GM18511 (cell line): ENCODE data around the gene YIPF1.
"Not testable (repeated sequence)": the region's sequence is repeated elsewhere in the genome, so short reads cannot be mapped to it uniquely, and the experiment has no call there.

Experiments used
- ATAC-seq: cut with Tn5 transposase; IDR thresholded peaks from one replicate; pipeline ENCODE4 v1.9.1; 2021; ENCODE audit warnings: mild to moderate bottlenecking, moderate library complexity; ENCODE audit not compliant: unreplicated experiment

The YIPF1 gene

DNA sequence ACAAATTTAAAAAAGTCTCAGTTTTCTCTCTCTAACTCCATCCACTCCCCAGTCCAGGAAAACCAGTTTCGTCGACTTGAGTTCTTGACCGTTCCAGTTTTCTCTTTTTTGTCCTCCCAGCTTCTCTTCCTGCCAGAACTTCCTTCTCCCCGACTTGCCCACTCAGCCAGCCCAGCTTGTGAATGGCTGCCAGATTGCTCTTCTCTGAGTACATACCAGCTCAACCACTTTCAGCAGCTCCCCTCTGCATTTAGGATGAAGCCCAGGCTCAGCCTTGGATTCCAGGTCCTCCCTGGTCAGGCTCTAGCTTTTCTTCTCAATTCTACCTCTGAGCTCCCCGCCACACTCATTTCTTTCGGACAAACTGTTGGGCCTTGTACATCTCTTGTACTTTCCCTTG lies 5.8 kb upstream of the YIPF1 start:
- no peak for ATAC-seq

DNA sequence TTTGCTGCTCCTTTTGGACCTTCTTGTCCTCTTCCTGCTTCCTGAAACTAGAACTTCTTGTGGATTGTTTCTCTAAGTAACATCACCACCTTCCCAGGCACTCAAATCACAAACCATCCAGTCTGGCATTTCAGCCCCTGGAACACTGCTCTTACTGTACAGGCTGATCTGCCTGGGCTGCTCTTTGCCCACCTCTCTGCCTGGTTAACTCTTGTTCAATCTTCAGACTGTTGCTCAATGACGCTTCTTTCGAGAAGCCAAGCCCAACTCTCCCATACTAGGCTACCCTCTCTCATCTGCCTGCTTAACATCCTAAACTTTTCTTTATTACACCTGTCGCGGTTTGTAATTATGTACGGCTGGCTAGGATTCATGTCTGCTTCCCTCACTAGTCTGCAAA lies 5.0 kb upstream of the YIPF1 start:
- ATAC-seq = no peak

DNA sequence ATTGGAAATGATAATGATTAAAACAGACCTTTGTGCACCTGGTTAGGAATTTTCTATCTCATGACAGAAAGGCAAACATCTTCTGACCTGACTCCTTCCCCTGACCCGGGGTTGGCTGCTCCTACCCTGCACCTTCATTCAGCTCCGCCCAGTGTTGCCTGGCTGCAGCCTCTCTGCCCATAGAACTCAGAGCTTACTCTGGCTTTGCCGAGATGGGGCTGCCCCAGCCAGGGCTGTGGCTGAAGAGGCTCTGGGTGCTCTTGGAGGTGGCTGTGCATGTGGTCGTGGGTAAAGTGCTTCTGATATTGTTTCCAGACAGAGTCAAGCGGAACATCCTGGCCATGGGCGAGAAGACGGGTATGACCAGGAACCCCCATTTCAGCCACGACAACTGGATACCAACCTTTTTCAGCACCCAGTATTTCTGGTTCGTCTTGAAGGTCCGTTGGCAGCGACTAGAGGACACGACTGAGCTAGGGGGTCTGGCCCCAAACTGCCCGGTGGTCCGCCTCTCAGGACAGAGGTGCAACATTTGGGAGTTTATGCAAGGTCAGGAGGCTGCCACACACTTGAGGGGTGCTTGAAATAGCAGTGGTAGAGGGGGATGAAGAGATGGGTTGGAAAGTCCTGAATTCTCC lies 4.5 kb upstream of the YIPF1 start, which contains the start of gene DIO1:
Gene DIO1, plus strand, starts transcription at position 189 of the 638 bp plus-strand sequence. Its CDS starts 24 bp downstream, at position 213.
- ATAC-seq = no peak

DNA sequence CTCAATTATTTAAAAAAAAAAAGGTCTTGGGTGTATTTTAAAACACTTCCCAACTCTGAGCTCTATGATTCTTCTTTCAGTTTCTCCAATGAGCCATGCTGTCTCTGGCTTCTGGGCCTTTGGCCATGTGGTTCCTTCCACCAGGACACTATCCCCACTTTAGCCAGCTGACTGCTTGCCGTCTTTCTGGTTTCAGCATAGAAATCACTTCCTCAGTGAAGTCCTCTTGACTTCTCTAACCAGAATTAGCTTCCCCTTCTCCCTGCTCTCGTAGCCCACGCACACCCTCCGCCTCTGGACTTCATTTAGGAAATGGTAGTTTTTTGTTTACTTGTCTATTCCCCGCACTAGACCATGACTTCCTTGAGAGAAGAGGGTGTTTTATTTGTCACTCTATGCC lies 3.3 kb upstream of the YIPF1 start:
- ATAC-seq = no peak

DNA sequence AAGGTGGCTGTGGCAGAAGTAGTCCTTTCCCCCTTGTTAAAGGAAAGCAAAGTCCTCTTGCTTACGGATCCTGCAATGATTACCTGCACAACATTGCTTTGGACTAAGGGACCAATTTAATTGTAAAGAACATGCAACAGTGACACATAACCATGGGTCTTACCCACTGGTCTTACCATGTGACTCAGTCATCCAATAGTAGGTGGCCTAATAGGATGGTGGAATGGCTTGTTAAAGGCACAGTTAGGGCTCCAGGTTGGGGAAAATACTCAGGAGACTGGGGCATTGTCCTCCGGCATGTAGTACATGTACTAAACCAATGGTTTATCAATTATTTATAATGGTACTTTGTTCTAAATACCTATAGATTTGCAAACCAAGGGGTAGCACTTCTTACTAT lies 2.1 kb upstream of the YIPF1 start:
- no peak for ATAC-seq

DNA sequence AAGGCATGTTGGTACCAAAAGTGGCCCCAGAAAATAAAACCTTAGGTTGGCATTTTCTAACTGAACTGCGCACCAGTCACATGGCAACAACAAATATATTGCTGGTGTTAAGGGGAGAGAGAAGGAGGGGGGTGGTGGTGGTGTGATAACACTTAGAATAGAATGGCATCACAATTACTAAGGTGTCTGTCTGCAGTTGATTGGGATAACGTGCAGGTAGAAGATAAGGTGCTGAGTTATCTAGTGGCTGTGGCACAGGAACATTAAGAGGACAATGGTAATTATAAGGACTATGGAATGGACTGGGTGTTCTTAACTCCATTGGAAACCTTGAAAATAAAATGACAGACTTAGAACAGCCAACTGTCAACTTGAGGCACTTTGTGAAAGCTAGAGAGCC lies 1.4 kb upstream of the YIPF1 start:
- no peak for ATAC-seq

DNA sequence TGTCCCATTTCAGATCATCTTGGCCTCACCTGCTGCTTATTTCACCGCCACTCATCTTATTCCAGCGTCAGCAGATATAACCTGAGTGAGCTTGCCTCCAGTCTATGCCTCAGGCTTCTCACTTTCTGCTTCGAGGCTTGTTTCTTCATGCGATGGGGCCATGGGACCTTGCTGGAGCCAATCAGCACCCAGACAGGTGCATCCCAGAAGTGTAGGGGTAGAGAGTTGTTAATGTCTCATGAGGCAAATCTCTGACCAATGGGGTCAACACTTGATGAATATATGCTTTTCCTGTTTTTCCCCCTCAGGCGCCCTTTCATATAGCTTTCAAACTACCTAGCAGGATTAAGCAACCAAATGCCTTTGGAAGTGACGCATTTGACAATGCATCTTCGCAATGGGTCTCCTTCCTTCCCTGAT lies 935 bp upstream of the YIPF1 start:
- no peak for ATAC-seq

DNA sequence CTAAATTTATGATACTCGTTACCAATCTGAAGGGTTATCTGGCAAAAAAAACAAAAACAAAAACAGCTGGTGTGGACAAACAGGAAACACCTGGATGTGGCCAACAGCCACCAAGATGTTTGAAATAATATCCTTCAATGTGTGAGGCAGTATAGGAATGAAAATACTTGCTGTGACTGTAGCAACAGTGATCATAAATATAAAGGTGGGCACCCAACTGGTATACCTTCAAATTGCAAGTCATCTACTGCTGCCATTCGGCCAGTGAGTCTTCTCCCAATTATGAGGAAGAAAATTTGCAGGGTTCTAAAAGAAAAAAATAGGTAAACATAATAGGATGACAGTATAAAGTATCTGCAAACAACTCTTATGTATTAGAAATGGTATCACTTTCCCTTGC lies 916 bp downstream of the YIPF1 start:
- no peak for ATAC-seq

DNA sequence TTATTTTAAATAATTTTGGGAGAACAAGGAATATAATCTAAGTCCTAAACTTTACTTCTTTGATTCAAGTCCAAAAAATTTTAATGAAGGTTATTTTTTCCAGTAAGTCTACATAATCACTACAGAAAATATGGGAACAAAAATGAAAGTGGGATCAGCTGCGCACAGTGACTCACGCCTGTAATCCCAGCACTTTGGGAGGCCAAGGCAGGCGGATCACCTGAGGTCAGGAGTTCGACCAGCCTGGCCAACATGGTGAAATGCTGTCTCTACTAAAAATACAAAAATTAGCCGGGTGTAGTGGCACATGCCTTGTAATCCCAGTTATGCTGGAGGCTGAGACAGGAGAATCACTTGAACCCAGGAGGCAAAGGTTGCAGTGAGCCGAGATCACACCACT lies 6.0 kb downstream of the YIPF1 start:
- ATAC-seq = not testable (repeated sequence)

DNA sequence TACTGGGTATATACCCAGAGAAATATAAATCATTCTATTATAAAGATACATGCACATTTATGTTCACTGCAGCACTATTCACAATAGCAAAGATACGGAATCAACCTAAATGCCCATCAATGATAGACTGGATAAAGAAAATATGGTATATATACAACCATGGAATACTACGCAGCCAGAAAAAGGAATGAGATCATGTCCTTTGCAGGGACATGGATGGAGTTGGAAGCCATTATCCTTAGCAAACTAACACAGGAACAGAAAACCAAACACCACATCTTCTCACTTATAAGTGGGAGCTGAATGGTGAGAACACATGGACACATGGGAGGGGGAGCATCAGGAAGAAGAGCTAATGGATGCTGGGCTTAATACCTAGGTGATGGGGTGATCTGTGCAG lies 7.7 kb downstream of the YIPF1 start:
- ATAC-seq = not testable (repeated sequence)

DNA sequence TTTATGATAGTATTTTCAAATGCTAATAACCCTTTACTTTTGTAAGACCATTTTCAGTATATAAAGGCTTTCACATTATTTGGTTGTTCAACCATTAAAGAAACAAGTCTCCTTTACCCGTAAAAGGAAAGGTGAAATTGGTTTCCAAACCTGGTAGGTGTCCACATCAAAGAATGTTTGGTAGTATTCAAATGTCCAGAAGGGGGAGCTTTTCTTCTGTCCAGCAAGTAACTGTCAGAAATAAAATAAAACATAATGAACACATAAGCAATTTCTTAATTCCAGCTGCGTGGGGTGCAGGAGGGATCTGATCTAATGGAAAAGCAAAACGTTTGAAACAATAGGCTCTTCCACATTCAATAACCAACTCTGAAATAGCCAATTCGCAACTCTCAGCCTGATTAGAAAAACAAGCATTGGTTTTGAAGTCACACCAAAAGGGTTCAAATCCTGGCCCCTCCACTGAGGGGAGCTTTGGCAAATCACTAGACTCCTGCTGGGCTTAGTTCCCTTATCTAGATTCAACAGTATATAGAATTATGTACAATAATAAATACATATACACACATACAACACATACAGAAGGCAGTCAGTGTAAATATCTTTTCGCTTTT lies 11.0 kb downstream of the YIPF1 start:
- ATAC-seq = no peak

DNA sequence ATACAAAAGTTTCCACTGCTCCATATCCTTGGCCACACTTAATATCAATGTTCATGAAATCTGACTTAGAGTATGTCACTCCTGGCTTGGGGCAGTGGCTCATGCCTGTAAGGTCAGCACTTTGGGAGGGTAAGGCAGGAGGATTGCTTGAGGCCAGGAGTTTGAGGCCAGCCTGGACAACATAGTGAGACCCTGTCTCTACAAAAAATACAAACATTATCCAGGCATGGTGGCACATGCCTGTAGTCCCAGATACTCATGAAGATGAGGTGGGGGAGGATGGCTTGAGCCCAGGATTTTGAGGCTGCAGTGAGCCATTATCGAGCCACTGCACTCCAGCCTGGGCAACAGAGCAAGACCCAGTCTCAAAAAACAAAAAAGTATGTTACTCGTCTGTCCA lies 14.4 kb downstream of the YIPF1 start:
- ATAC-seq = not testable (repeated sequence)

DNA sequence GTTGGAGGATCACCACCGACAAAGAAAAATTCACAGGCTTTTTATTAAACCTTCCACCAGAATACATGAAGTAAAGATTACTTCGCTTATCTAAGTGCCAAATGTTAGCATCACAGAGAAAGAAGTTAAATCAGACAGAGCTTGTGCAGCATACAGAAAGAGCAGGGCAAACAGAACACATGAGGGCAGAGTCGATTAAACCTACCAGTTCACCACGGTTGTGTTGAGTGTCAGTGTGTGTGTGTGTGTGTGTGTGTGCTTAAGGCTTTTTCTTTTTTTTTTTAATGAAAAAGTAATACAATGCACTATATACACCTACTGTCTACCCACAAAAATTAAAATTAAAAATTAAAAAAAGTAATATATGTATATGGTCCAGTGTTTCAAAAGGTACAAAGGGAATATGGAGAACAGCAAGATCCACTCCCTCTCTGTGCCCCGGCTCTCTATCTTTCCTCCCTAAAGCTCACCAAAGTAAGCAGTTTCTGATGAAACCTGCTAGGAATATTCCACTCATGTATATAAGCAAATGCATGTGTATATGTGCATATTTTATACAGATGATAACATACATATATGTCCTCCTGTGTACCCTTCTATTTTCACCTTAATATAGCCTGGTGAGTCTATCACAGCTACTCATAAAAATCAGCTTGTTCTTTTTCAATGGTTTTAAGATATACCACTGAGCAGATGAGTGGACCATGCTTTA lies 17.7 kb downstream of the YIPF1 start:
- no peak for ATAC-seq

DNA sequence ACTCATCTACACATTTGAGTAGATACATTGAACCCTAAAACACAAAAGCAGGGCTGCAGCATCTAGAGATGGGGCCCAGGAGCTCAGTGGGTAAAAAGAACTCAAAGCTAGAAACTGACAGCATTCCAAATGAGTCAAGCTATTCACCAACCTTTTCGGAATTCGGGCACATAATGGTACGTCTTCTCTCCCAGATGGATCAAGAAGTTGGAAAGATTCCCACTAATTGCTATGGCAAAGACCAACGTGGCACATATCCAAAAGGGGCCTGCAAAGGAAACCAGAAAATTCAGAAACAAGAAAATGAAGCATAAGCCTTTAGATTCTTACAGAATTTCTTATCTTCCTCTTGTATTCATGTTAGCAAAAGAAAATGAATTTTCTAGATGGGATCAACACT lies 18.4 kb downstream of the YIPF1 start:
- no peak for ATAC-seq

DNA sequence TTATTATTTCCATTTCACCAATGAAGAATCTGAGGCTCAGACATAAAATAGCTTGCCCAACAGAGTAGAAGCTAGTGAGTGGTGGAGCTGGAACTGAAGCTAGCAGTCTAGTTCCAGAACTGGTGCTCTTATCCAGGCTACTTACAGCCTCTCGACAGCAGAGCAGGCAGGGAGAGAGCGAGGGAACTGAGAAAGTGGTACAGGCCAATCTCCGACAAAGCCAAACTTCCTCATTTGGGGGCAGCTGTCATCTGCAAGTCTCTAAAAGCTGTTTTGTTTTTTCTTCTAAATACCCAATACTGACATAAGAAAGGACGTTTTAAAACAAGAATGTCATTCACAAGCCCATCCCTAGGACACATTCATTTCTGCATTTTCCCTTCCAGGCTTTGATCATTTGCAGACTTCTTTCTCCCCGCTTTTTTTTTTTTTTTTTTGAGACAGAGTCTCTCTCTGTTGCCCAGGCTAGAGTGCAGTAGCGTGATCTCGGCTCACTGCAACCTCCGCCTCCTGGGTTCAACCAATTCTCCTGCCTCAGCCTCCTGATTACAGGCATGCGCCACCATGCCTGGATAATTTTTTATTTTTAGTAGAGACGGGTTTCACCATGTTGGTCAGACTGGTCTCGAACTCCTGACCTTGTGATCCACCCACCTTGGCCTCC lies 20.0 kb downstream of the YIPF1 start:
- ATAC-seq = peak; percentile 57

DNA sequence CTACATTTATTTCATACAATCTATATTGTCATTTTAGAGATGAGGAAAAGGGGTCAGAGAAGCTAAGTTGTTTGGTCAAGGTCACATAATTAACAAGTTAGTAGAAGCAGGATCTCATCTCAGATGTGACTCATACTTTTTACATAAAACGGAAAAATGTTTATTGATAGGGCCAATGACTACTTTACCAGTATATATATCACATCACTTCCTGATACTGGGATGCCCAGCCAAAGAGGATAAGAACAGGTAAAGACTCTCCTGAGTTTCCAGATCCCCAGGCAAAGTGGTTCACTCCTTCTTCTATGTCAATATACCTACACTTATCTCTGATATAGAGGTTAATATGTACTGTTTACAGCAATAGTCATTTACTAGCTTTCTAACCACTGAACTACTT lies 21.0 kb downstream of the YIPF1 start:
- ATAC-seq = no peak

DNA sequence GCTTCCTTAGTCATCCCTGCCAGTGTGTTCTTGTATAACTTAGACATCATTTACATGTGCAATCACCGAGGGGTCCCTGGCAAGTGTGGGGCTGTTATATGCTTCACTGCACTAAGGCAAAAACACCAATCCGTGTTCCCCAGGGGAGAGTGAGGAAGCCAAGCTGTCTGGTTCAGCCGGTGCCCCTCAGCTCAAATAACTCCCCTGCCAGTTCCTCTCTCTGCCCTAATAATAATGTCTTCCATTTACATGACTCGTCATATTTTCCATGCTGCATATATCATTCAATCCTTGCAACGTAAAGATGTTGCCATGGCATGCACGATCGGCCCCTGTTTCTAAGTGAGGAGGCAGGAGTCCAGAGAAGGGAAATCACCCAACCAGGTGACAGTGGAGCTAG lies 27.1 kb downstream of the YIPF1 start:
- no peak for ATAC-seq

DNA sequence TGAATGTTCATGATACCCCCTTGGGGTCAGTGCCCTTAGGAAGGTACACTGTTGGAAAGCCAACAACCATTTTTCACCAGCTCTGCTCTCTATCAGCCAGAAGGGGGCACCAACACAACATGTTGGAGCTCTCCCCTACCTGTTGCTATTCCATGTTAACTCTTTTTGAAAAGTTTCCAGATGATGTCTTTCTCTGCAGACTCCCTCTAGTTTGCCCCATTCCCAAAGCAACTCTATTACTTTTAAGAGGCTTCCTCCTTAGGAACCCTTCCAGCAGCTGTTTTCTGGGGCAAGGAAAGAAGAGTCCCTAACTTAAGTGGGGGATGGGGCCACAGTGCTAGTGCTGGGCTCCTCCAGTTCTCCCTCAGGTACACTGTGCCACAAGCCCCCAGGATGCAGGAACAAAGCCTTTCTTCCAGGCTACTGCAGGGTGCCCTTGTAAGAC lies 28.6 kb downstream of the YIPF1 start:
- no peak for ATAC-seq

DNA sequence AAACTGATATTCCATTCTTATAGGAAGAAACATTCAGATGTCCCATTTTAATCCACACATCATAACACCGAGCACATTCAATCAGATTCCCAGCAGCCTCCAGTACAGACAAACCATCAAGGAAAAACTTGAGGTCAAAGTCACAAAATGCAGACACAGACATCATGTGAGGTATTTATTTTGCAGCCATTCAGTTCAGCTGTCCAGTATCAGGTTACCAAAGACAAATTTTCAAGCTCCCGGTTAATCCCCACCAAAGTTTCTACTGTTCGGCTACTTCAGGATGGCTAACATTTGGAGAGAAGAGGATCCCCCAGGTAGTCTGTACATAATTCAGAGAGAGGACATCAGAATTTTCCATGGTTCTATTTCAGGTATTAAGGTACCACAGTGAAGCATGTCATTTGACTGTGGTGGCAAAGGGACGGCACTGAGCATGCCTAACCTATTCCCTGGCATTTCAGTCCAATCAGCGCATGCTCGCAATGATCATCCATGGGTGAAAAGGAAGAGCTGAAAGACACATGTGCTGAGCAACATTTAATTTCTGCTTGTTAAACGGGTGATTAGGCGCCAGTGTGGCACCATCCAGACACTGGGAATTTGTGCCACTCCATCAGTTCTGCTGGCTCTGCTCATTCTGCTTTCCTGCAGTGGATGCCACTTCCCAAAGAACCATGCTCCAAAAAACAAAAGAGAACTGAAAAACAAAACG lies 37.9 kb downstream of the YIPF1 start:
- ATAC-seq = no peak

DNA sequence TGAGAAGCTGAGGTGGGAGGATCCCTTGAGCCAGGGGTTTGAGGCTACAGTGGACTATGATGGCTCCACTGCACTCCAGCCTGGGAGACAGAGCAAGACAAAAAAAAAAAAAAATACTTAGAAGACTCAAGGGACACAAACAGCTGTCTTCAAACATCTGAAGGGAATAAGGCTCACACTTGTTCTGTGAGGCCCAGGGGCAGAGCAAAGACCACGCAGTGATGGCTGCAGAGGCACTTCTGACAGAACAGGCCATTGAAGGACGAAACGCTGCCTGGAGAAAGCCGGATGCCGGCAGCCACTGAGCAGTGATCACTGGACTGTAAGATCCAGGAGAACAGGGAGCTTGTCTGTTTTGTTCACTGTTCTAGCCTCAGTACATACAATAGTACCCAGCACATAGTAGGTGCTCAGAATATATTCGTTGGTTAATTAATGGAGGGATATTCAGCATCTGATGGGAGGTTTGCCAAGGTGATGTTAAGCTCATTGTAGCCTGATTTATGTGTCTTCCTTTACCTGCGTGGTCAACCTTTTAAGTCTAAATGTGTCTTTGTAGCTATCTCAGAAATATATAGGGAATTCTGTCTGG lies 39.4 kb downstream of the YIPF1 start:
- no peak for ATAC-seq

DNA sequence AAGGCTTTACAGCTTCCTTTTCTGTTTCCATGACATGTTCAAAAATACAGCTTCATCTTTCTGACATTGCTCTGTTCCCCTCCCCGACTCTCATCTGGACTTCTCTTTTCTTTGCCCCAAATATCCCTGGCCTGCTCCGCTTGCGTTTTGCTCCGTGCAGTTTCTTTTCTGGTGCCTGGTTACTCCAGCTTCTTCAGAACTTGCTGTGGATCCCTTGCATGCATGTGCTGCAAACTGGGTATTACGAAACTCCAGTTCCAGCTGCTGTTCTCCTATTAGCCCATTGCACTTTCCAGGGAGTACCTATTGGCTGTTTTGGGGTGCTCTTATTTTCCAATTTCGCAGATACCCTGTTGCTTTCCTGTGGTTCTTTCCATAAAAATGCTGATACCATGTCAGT lies 41.6 kb downstream of the YIPF1 start:
- ATAC-seq = no peak
